Endothelial cell of umbilical vein (primary cell): ENCODE results near the gene RNASEH1.

ENCODE experiments used
- CTCF ChIP-seq, 2 donors: IDR thresholded peaks; 1 replicate in 1 of 2; 2 replicates in 1 of 2; pipeline ENCODE4 v1.5.1; 2011; ENCODE audit warnings: low read length in 2 of 2, mild to moderate bottlenecking in 2 of 2, moderate library complexity in 2 of 2, control low read depth in 1 of 2, inconsistent platforms in 1 of 2, low read depth in 1 of 2; ENCODE audit not compliant: insufficient read depth in 1 of 2; ENCODE audit errors: extremely low read depth in 1 of 2
- EZH2 ChIP-seq: IDR thresholded peaks from 2 replicates; pipeline ENCODE4 v1.6.1; 2012; ENCODE audit warnings: borderline replicate concordance, low read depth, mild to moderate bottlenecking, moderate library complexity, low read length, inconsistent platforms; ENCODE audit not compliant: severe bottlenecking
- JUN ChIP-seq: IDR thresholded peaks from 2 replicates; pipeline ENCODE4 v1.6.1; 2011; ENCODE audit warnings: borderline replicate concordance, low read depth; ENCODE audit not compliant: insufficient read length, insufficient read depth
- POLR2A ChIP-seq: IDR thresholded peaks from 2 replicates; pipeline ENCODE4 v1.6.1; 2012; ENCODE audit warnings: low read depth, mild to moderate bottlenecking, control low read depth, low read length
- POLR2AphosphoS5 ChIP-seq: IDR thresholded peaks from 2 replicates; pipeline ENCODE4 v1.6.1; 2012; ENCODE audit warnings: low read depth, mild to moderate bottlenecking, control low read depth, low read length, moderate library complexity; ENCODE audit not compliant: insufficient read depth

- TF ChIP-seq CTCF (IDR thresholded peaks at IDR 0.05; ENCODE audit: extremely low read depth in 1 of 2, insufficient read depth in 1 of 2, low read depth in 1 of 2, low read length in 2 of 2) (no peak), POLR2A (no peak), EZH2 (no peak), JUN (no peak), POLR2AphosphoS5 (no peak)
These were observed 25.9 kb upstream of the RNASEH1 start for GRCh38 chr2:3584076-3584475.
